Endothelial cell of umbilical vein (primary cell): Measurements from ENCODE around the gene THSD4. TPM values are rescaled to one million over a fixed set of nuclear protein-coding genes. Genes with fewer than 3 reads are reported as not detected.

Experiments
- BruUV-seq: library from RNA; stranded (reverse); fragments of 400-500 nt; replicated peaks from 2 replicates; lab custom pipeline; 2021; lab: Mats Ljungman, UMichigan
- CTCF ChIA-PET: fragments of 300-600, 350-600 bp; sonication (Branson Sonifier 250); formaldehyde crosslinking; loops from one replicate; lab custom pipeline; 2021; ENCODE audit warnings: antibody characterized with exemption, inconsistent platforms; lab: Charles Lee
- POLR2A ChIA-PET: fragments of 300-600, 350-600 bp; sonication (Branson Sonifier 250); formaldehyde crosslinking; loops from one replicate; lab custom pipeline; 2021; ENCODE audit warnings: antibody characterized with exemption, inconsistent platforms; lab: Charles Lee
- DNase-seq: peaks from one replicate; pipeline ENCODE4 v3.0.0-alpha.2; 2011; ENCODE audit warnings: low read depth, low spot score
- FAIRE-seq: peaks from 2 replicates; lab custom pipeline; 2011; peaks lifted over from hg19 to GRCh38; lab: Jason Lieb, UNC
- H2AFZ ChIP-seq: 2 replicates; pipeline ENCODE4 v1.6.0; 2012; ENCODE audit warnings: low read depth, low read length, control low read depth, inconsistent platforms
- H3K27ac ChIP-seq: 2 replicates; pipeline ENCODE4 v1.5.1; 2011; ENCODE audit warnings: low read depth, mild to moderate bottlenecking, control low read depth, low read length, moderate library complexity; ENCODE audit not compliant: insufficient read depth
- H3K27me3 ChIP-seq, 2 experiments: 2 replicates each; pipeline versions ENCODE4 v1.6.0 to v1.6.1; 2011; ENCODE audit warnings: low read length in 2 of 2, mixed read lengths in 1 of 2; ENCODE audit not compliant: control insufficient read depth in 2 of 2, insufficient read depth in 2 of 2
- H3K36me3 ChIP-seq, 2 experiments: 2 replicates in 1 of 2; 3 replicates in 1 of 2; pipeline ENCODE4 v1.5.1; 2011; ENCODE audit warnings: low read length in 2 of 2, mild to moderate bottlenecking in 1 of 2, moderate library complexity in 1 of 2; ENCODE audit not compliant: control insufficient read depth in 2 of 2, insufficient read depth in 2 of 2; ENCODE audit errors: extremely low read depth in 1 of 2
- H3K4me1 ChIP-seq: 3 replicates; pipeline ENCODE4 v1.5.1; 2011; ENCODE audit warnings: mild to moderate bottlenecking, low read length; ENCODE audit not compliant: control insufficient read depth, insufficient read depth; ENCODE audit errors: extremely low read depth
- H3K4me2 ChIP-seq: 2 replicates; pipeline ENCODE4 v1.6.1; 2011; ENCODE audit warnings: low read length, control low read depth, mixed read lengths; ENCODE audit not compliant: insufficient read depth
- H3K4me3 ChIP-seq, 3 experiments: fragments of 200-600 bp in 1 of 3; sonication (generic), shearing (Covaris generic) in 1 of 3; replicated peaks in 1 of 3; 2 replicates each; pipeline ENCODE4 v1.5.1; 2011 to 2016; ENCODE audit warnings: control low read depth in 3 of 3, low read length in 3 of 3, mild to moderate bottlenecking in 2 of 3, inconsistent platforms in 1 of 3, low read depth in 1 of 3, moderate library complexity in 1 of 3; ENCODE audit not compliant: insufficient read depth in 1 of 3
- H3K79me2 ChIP-seq: 2 replicates; pipeline ENCODE4 v1.6.0; 2012; ENCODE audit warnings: low read length, inconsistent platforms; ENCODE audit not compliant: control insufficient read depth, insufficient read depth
- H3K9ac ChIP-seq: replicated peaks from 2 replicates; pipeline ENCODE3; 2011; ENCODE audit warnings: low read length, control low read depth; ENCODE audit not compliant: insufficient read depth; ENCODE audit errors: extremely low read depth
- H3K9me1 ChIP-seq: replicated peaks from 3 replicates; pipeline ENCODE4 v1.6.0; 2011; ENCODE audit warnings: mild to moderate bottlenecking, low read length; ENCODE audit not compliant: control insufficient read depth, insufficient read depth; ENCODE audit errors: extremely low read depth
- H3K9me3 ChIP-seq: replicated peaks from 2 replicates; pipeline ENCODE4 v1.5.1; 2012; ENCODE audit warnings: low read length, inconsistent platforms; ENCODE audit not compliant: control insufficient read depth, insufficient read depth
- H4K20me1 ChIP-seq: replicated peaks from 2 replicates; pipeline ENCODE3; 2011; ENCODE audit warnings: mild to moderate bottlenecking, low read length; ENCODE audit not compliant: control insufficient read depth, insufficient read depth; ENCODE audit errors: extremely low read depth
- EZH2 ChIP-seq: IDR thresholded peaks from 2 replicates; pipeline ENCODE4 v1.6.1; 2012; ENCODE audit warnings: borderline replicate concordance, low read depth, mild to moderate bottlenecking, moderate library complexity, low read length, inconsistent platforms; ENCODE audit not compliant: severe bottlenecking
- FOS ChIP-seq: IDR thresholded peaks from 2 replicates; pipeline ENCODE4 v1.6.1; 2011; ENCODE audit warnings: mild to moderate bottlenecking, low read length, moderate library complexity, borderline replicate concordance; ENCODE audit not compliant: insufficient read depth
- GATA2 ChIP-seq: IDR thresholded peaks from 2 replicates; pipeline ENCODE4 v1.7.0; 2011; ENCODE audit warnings: low read depth, mild to moderate bottlenecking, moderate library complexity, mixed read lengths, low read length; ENCODE audit not compliant: insufficient read length, insufficient read depth
- JUN ChIP-seq: IDR thresholded peaks from 2 replicates; pipeline ENCODE4 v1.6.1; 2011; ENCODE audit warnings: borderline replicate concordance, low read depth; ENCODE audit not compliant: insufficient read length, insufficient read depth
- MYC ChIP-seq: IDR thresholded peaks from one replicate; pipeline ENCODE4 v1.6.1; 2011; ENCODE audit warnings: mild to moderate bottlenecking, low read depth, low read length
- POLR2A ChIP-seq: IDR thresholded peaks from 2 replicates; pipeline ENCODE4 v1.6.1; 2012; ENCODE audit warnings: low read depth, mild to moderate bottlenecking, control low read depth, low read length
- POLR2AphosphoS5 ChIP-seq: IDR thresholded peaks from 2 replicates; pipeline ENCODE4 v1.6.1; 2012; ENCODE audit warnings: low read depth, mild to moderate bottlenecking, control low read depth, low read length, moderate library complexity; ENCODE audit not compliant: insufficient read depth
- dilution Hi-C: fragments of 300-500 bp; cut with MboI; formaldehyde crosslinking; loops from one replicate; pipeline ENCODE4 v1.15.0; 2019; ENCODE audit warnings: low sequenced_read_pairs; ENCODE audit not compliant: extremely low pct_ligation_motif_present
- intact Hi-C: fragments of 100-400 bp; cut with micrococcal nuclease; formaldehyde crosslinking; loops from one replicate; pipeline ENCODE4 v1.10.0; 2022
- polyA plus RNA-seq, 4 experiments: library from polyadenylated mRNA; depleted of rRNA in 3 of 4; stranded (reverse) in 3 of 4; unstranded in 1 of 4; fragments of >200 nt; gene quantifications; 2 replicates each; pipeline versions ENCODE4 v1.2.1 to v1.2.3, GENCODE V29; 2011 to 2012; ENCODE audit warnings: missing spikeins in 1 of 4
- total RNA-seq: library from RNA; stranded (reverse); gene quantifications from 2 replicates; pipeline ENCODE4 v1.2.3, GENCODE V29; 2021
- TF ChIP-seq, protein P1 (sequence below): IDR thresholded peaks from 2 replicates; pipeline ENCODE4 v1.6.1; 2011; ENCODE audit not compliant: insufficient read depth, insufficient read length
- TF ChIP-seq, protein P2 (sequence below), 2 donors: IDR thresholded peaks; 1 replicate in 1 of 2; 2 replicates in 1 of 2; pipeline ENCODE4 v1.5.1; 2011; ENCODE audit warnings: low read length in 2 of 2, mild to moderate bottlenecking in 2 of 2, moderate library complexity in 2 of 2, control low read depth in 1 of 2, inconsistent platforms in 1 of 2, low read depth in 1 of 2; ENCODE audit not compliant: insufficient read depth in 1 of 2; ENCODE audit errors: extremely low read depth in 1 of 2

The THSD4 gene
- total and polyA plus RNA-seq, 2 donors (not counting 3 experiments of a cell fraction or from before 2014, with no cell fraction given) = 9.9 to 25.4 TPM

DNA sequence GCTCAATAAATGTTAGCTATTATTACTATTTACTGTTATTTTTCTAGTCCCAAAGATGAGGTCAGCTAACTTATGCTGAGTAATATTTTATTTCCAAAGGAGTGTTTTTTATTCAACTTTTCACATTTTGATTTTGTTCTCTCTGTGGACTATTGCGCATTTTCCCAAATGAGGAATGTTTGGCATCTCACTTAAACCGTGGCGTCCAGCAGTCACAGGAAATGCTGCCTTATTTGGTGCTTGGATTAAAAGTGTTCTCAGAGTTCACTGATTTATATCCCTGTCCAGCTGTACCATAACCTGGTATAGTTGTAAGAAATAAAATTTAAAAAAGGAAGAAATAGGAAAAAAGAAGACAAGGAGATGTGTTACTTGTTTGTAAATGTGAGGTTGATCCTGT is 166.8 kb downstream of the THSD4 start:
- no peak for TF ChIP-seq FOS
- TF ChIP-seq, protein P1, sequence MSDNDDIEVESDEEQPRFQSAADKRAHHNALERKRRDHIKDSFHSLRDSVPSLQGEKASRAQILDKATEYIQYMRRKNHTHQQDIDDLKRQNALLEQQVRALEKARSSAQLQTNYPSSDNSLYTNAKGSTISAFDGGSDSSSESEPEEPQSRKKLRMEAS = no peak
- no peak for TF ChIP-seq POLR2AphosphoS5
- no peak for TF ChIP-seq GATA2
- TF ChIP-seq POLR2A = no peak
- no peak for TF ChIP-seq JUN
- no peak for TF ChIP-seq EZH2
- no peak for TF ChIP-seq MYC
- TF ChIP-seq, protein P2, sequence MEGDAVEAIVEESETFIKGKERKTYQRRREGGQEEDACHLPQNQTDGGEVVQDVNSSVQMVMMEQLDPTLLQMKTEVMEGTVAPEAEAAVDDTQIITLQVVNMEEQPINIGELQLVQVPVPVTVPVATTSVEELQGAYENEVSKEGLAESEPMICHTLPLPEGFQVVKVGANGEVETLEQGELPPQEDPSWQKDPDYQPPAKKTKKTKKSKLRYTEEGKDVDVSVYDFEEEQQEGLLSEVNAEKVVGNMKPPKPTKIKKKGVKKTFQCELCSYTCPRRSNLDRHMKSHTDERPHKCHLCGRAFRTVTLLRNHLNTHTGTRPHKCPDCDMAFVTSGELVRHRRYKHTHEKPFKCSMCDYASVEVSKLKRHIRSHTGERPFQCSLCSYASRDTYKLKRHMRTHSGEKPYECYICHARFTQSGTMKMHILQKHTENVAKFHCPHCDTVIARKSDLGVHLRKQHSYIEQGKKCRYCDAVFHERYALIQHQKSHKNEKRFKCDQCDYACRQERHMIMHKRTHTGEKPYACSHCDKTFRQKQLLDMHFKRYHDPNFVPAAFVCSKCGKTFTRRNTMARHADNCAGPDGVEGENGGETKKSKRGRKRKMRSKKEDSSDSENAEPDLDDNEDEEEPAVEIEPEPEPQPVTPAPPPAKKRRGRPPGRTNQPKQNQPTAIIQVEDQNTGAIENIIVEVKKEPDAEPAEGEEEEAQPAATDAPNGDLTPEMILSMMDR (IDR thresholded peaks at IDR 0.05; ENCODE audit: extremely low read depth in 1 of 2, insufficient read depth in 1 of 2, low read depth in 1 of 2, low read length in 2 of 2) = no peak
- Histone ChIP-seq H4K20me1 (no peaks in the 10 kb centered on the region), H3K4me2 (no peak overlapping the region), H3K79me2 (no peaks in the 10 kb centered on the region), H3K27ac (no peak overlapping the region), H3K36me3 (no peaks in the 10 kb centered on the region), H2AFZ (no peak overlapping the region), H3K9ac (no peak overlapping the region), H3K27me3 (no peaks in the 10 kb centered on the region), H3K4me1 (peaks cover 22% of the 10 kb centered on the region), H3K4me3 (no peak overlapping the region), H3K9me3 (no peaks in the 10 kb centered on the region), H3K9me1 (no peaks in the 10 kb centered on the region)
- ChIA-PET POLR2A (no interaction called here), CTCF (interaction anchor here (1.6 kb wide), 1 partner anchor 12 kb away, joined by 3 read pairs; no protein-coding TSS in a partner anchor)
- DNase-seq = no peak
- intact Hi-C loops (no loop called here), dilution Hi-C loops (no loop called here)
- FAIRE-seq = no peak
- BruUV-seq = no TSS peak
